ENCODE measurements around the gene DCUN1D3.
A peak's percentile ranks its signal among the peaks of the same experiment; 100 is the strongest.

Gene DCUN1D3

GRCh38 chr16:20916289-20916688 lies 16.1 kb upstream of the DCUN1D3 start:
- Histone ChIP-seq H3K4me3 (ENCODE audit: low read length) (no peak overlapping the region), H3K9me3 (ENCODE audit: control insufficient read depth, low read length) (no peaks in the 10 kb centered on the region), H3K9ac (ENCODE audit: low read length) (no peak overlapping the region), H3K36me3 (ENCODE audit: control insufficient read depth, insufficient read depth, low read length) (no peaks in the 10 kb centered on the region), H3K4me1 (ENCODE audit: control insufficient read depth, insufficient read depth, low read length) (peaks cover 4% of the 10 kb centered on the region), H3K27me3 (ENCODE audit: control insufficient read depth, insufficient read depth, low read length) (no peaks in the 10 kb centered on the region)

GRCh38 chr16:20911361-20911760 lies 11.2 kb upstream of the DCUN1D3 start:
- no peaks in the 10 kb centered on the region for H3K9me3 ChIP-seq (ENCODE audit: control insufficient read depth, low read length)
- peaks cover 11% of the 10 kb centered on the region for H3K4me1 ChIP-seq (ENCODE audit: control insufficient read depth, insufficient read depth, low read length)
- no peak overlapping the region for H3K4me3 ChIP-seq (ENCODE audit: low read length)
- H3K36me3 ChIP-seq (ENCODE audit: control insufficient read depth, insufficient read depth, low read length), result no peaks in the 10 kb centered on the region
- no peak overlapping the region for H3K9ac ChIP-seq (ENCODE audit: low read length)
- H3K27me3 ChIP-seq (ENCODE audit: control insufficient read depth, insufficient read depth, low read length), result no peaks in the 10 kb centered on the region

DNA sequence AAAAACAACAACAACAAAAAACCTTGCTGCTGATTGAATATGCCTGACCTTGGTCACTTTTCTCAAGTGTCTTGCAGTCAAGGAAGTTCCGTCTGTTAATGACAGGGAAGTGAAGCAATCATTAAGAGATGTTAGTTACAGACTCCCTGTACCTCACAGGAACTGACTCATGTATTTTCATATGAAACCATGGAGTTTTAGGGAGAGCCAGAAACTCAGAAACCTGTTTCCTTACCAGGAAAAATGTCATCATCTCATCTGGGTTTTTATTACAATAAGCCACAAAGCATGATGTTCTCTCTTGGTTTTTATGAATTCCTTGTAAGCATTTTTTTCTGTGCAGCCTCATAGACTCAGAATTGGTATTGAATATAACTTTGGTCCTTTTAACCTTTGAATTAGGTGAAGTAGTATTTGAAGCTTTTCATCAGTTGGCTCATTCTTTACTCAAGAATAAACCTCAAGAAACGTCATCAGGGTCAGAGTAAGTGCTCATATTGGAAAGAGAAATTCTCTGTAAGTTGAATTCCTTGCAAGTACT lies 10.7 kb upstream of the DCUN1D3 start:
- H3K9me3 ChIP-seq (ENCODE audit: control insufficient read depth, low read length), result no peaks in the 10 kb centered on the region
- no peaks in the 10 kb centered on the region for H3K36me3 ChIP-seq (ENCODE audit: control insufficient read depth, insufficient read depth, low read length)
- peaks cover 16% of the 10 kb centered on the region for H3K4me1 ChIP-seq (ENCODE audit: control insufficient read depth, insufficient read depth, low read length)
- H3K4me3 ChIP-seq (ENCODE audit: low read length), result no peak overlapping the region
- no peak overlapping the region for H3K9ac ChIP-seq (ENCODE audit: low read length)
- H3K27me3 ChIP-seq (ENCODE audit: control insufficient read depth, insufficient read depth, low read length), result no peaks in the 10 kb centered on the region

GRCh38 chr16:20906341-20907255 lies 6.4 kb upstream of the DCUN1D3 start:
- Histone ChIP-seq H3K4me3 (ENCODE audit: low read length) (no peak overlapping the region), H3K9ac (ENCODE audit: low read length) (no peak overlapping the region), H3K27me3 (ENCODE audit: control insufficient read depth, insufficient read depth, low read length) (no peaks in the 10 kb centered on the region), H3K36me3 (ENCODE audit: control insufficient read depth, insufficient read depth, low read length) (no peaks in the 10 kb centered on the region), H3K4me1 (ENCODE audit: control insufficient read depth, insufficient read depth, low read length) (peaks cover 52% of the 10 kb centered on the region), H3K9me3 (ENCODE audit: control insufficient read depth, low read length) (no peaks in the 10 kb centered on the region)

DNA sequence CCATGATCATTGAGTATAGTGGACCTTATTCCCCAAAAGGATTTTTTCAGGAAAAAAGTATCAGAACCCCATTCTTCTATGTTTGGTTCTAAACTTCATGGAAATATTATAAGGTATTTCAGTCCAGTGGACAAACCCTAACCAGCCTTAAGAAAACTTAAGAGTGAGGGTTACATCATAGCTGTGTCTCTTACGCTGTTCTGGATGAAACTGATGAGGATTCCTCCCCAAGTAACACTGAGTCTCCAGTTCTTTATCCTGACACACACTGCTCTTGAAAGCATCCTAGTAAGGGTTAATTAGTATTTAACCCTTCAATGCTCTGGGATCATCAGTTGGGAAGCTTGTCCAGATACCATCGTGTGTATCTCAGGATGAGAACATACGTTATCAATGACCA lies 5.4 kb upstream of the DCUN1D3 start:
- Histone ChIP-seq H3K4me1 (ENCODE audit: control insufficient read depth, insufficient read depth, low read length) (peaks cover 50% of the 10 kb centered on the region), H3K9me3 (ENCODE audit: control insufficient read depth, low read length) (no peaks in the 10 kb centered on the region), H3K9ac (ENCODE audit: low read length) (no peak overlapping the region), H3K4me3 (ENCODE audit: low read length) (no peak overlapping the region), H3K36me3 (ENCODE audit: control insufficient read depth, insufficient read depth, low read length) (no peaks in the 10 kb centered on the region), H3K27me3 (ENCODE audit: control insufficient read depth, insufficient read depth, low read length) (no peaks in the 10 kb centered on the region)

DNA sequence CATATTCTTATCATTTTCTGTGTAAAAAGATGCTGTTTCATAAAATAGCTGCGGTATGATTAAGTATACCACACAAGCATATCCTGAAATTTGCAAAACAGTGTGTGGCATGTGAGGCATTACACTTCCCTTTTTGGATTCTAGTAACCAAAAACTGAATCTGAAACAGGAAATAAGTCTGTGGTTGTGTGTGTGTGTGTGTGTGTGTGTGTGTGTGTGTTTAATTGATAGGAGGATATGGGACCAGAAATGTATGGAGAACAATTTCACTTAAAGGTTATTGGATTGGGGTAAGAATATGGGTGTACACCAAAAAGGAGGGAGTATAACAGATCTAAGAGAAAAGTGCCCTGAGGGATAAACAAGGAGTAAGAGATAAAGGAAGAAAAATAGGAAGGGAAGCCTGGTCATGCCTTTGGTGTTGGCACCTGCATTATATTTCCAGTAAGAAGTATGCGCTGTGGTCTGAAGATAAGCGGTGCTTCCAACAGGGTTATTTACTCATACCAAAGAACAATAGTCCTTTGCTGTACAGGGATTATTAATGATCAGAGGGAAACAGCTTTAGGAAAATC lies 4.4 kb upstream of the DCUN1D3 start:
- Histone ChIP-seq H3K9me3 (ENCODE audit: control insufficient read depth, low read length) (no peaks in the 10 kb centered on the region), H3K4me3 (ENCODE audit: low read length) (no peak overlapping the region), H3K9ac (ENCODE audit: low read length) (peak overlapping the region; percentile 23), H3K4me1 (ENCODE audit: control insufficient read depth, insufficient read depth, low read length) (peaks cover 50% of the 10 kb centered on the region), H3K36me3 (ENCODE audit: control insufficient read depth, insufficient read depth, low read length) (no peaks in the 10 kb centered on the region), H3K27me3 (ENCODE audit: control insufficient read depth, insufficient read depth, low read length) (no peaks in the 10 kb centered on the region)

DNA sequence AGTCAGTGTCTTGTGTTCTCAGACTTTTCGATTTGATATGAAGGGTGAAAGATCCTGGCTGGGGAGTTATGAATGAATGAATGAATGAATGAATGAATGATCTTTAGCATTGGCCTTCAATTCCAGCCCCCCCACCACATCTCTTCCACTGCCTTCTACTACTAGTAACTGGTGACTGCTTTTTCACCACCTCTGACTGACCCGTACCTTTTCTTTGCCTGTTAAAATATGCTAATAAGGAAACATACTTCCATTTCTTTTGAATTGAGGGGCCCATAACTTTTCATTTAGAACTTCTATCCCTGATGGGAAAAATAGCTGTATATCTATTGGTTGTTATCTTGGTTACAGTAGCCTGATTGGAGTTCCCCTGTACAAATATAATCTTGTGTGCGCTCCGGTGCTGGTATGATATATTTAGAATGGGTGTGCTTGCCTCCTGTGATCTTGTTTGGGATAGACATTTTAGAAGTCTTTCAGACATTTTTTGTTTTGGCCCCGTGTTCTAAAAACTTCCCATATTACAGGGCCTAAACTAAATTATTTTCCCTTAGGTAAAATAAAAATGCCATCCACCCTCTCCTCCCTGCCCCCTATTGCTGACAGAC lies 3.8 kb upstream of the DCUN1D3 start:
- Histone ChIP-seq H3K9me3 (ENCODE audit: control insufficient read depth, low read length) (no peaks in the 10 kb centered on the region), H3K4me1 (ENCODE audit: control insufficient read depth, insufficient read depth, low read length) (peaks cover 50% of the 10 kb centered on the region), H3K36me3 (ENCODE audit: control insufficient read depth, insufficient read depth, low read length) (no peaks in the 10 kb centered on the region), H3K27me3 (ENCODE audit: control insufficient read depth, insufficient read depth, low read length) (no peaks in the 10 kb centered on the region), H3K9ac (ENCODE audit: low read length) (peak overlapping the region; percentile 23), H3K4me3 (ENCODE audit: low read length) (no peak overlapping the region)

- Histone ChIP-seq H3K9ac (ENCODE audit: low read length) (peak overlapping the region; percentile 23), H3K4me3 (ENCODE audit: low read length) (no peak overlapping the region), H3K27me3 (ENCODE audit: control insufficient read depth, insufficient read depth, low read length) (no peaks in the 10 kb centered on the region), H3K4me1 (ENCODE audit: control insufficient read depth, insufficient read depth, low read length) (peaks cover 57% of the 10 kb centered on the region), H3K36me3 (ENCODE audit: control insufficient read depth, insufficient read depth, low read length) (no peaks in the 10 kb centered on the region), H3K9me3 (ENCODE audit: control insufficient read depth, low read length) (no peaks in the 10 kb centered on the region)
These were observed 3.1 kb upstream of the DCUN1D3 start for GRCh38 chr16:20903116-20903898.

- Histone ChIP-seq H3K4me3 (ENCODE audit: low read length) (no peak overlapping the region), H3K27me3 (ENCODE audit: control insufficient read depth, insufficient read depth, low read length) (no peaks in the 10 kb centered on the region), H3K36me3 (ENCODE audit: control insufficient read depth, insufficient read depth, low read length) (no peaks in the 10 kb centered on the region), H3K9me3 (ENCODE audit: control insufficient read depth, low read length) (no peaks in the 10 kb centered on the region), H3K9ac (ENCODE audit: low read length) (no peak overlapping the region), H3K4me1 (ENCODE audit: control insufficient read depth, insufficient read depth, low read length) (peaks cover 66% of the 10 kb centered on the region)
These were observed 2.3 kb upstream of the DCUN1D3 start for GRCh38 chr16:20902426-20902825.

GRCh38 chr16:20901436-20902112 lies 1.4 kb upstream of the DCUN1D3 start:
- Histone ChIP-seq H3K9ac (ENCODE audit: low read length) (peak overlapping the region; percentile 93), H3K4me3 (ENCODE audit: low read length) (peak overlapping the region; percentile 60), H3K4me1 (ENCODE audit: control insufficient read depth, insufficient read depth, low read length) (peaks cover 64% of the 10 kb centered on the region), H3K9me3 (ENCODE audit: control insufficient read depth, low read length) (no peaks in the 10 kb centered on the region), H3K27me3 (ENCODE audit: control insufficient read depth, insufficient read depth, low read length) (no peaks in the 10 kb centered on the region), H3K36me3 (ENCODE audit: control insufficient read depth, insufficient read depth, low read length) (no peaks in the 10 kb centered on the region)

DNA sequence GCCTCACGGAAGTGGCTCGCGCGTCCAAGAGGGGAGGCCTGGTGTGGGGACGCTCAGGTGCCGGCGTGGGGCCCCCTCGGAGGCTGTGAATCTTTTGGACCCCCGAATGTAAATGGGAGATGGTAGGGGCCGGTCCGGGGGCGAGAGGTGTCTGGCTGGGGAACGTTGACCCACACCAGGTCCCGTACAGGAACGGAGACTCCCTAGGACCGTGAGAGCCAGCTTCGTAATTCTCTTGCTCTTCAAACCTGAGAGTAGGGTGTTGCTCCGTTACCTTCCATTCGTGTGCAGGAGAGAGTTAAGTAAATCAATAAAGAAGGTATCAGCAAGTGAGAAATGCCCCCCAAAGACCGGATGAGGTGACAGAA lies 894 bp upstream of the DCUN1D3 start:
- H3K9me3 ChIP-seq (ENCODE audit: control insufficient read depth, low read length), result no peaks in the 10 kb centered on the region
- H3K27me3 ChIP-seq (ENCODE audit: control insufficient read depth, insufficient read depth, low read length), result no peaks in the 10 kb centered on the region
- H3K4me1 ChIP-seq (ENCODE audit: control insufficient read depth, insufficient read depth, low read length), result peaks cover 59% of the 10 kb centered on the region
- no peaks in the 10 kb centered on the region for H3K36me3 ChIP-seq (ENCODE audit: control insufficient read depth, insufficient read depth, low read length)
- peak overlapping the region; percentile 93 for H3K9ac ChIP-seq (ENCODE audit: low read length)
- peak overlapping the region; percentile 60 for H3K4me3 ChIP-seq (ENCODE audit: low read length)
